ENCODE data around the gene BTNL9.
"Not testable (repeated sequence)": the region's sequence is repeated elsewhere in the genome, so short reads cannot be mapped to it uniquely, and the experiment has no call there.

BTNL9 gene

GRCh38 chr5:181039931-181040630, at the start of gene BTNL9:
Gene BTNL9, plus strand, starts transcription at chr5:181040266. Its CDS starts 5,224 bp downstream, at chr5:181045490.
- Histone ChIP-seq H3K4me1 (ENCODE audit: control insufficient read depth in 5 of 5, insufficient read depth in 5 of 5, low read length in 5 of 5) (peaks cover 4 to 51% (median 13%) of the 10 kb centered on the region in 5 donors), H3K9me3 (ENCODE audit: control insufficient read depth in 5 of 5, low read length in 5 of 5) (no peaks in the 10 kb centered on the region), H3K4me3 (ENCODE audit: low read depth in 1 of 5, low read length in 5 of 5) (peak within 1 kb of the TSS; percentile 19 to 83 (median 76)), H3K36me3 (ENCODE audit: control insufficient read depth in 5 of 5, insufficient read depth in 5 of 5, low read length in 5 of 5) (peaks cover 0 to 12% (median 10%) of the 10 kb centered on the region in 5 donors), H3K9ac (ENCODE audit: low read length in 5 of 5) (peak within 1 kb of the TSS in 4 of 5 donors; percentile 59 to 79 (median 61)), H3K27ac (ENCODE audit: low read depth, low read length) (peak within 1 kb of the TSS; percentile 81), H3K27me3 (ENCODE audit: control insufficient read depth in 5 of 5, insufficient read depth in 4 of 5, low read length in 5 of 5) (peaks cover 9 to 24% (median 15%) of the 10 kb centered on the region in 5 donors)

- no peak overlapping the region for H3K27ac ChIP-seq (ENCODE audit: low read depth, low read length)
Measured at GRCh38 chr5:180990882-180991242, 49.2 kb upstream of the BTNL9 start.

GRCh38 chr5:181001947-181002346, 38.1 kb upstream of the BTNL9 start:
- Histone ChIP-seq H3K9ac (ENCODE audit: low read length in 5 of 5) (no peak overlapping the region), H3K36me3 (ENCODE audit: control insufficient read depth in 5 of 5, insufficient read depth in 5 of 5, low read length in 5 of 5) (no peaks in the 10 kb centered on the region), H3K9me3 (ENCODE audit: control insufficient read depth in 5 of 5, low read length in 5 of 5) (no peaks in the 10 kb centered on the region), H3K4me3 (ENCODE audit: low read depth in 1 of 5, low read length in 5 of 5) (no peak overlapping the region), H3K27me3 (ENCODE audit: control insufficient read depth in 5 of 5, insufficient read depth in 4 of 5, low read length in 5 of 5) (peaks cover 0 to 12% (median 0%) of the 10 kb centered on the region in 5 donors), H3K4me1 (ENCODE audit: control insufficient read depth in 5 of 5, insufficient read depth in 5 of 5, low read length in 5 of 5) (no peaks in the 10 kb centered on the region), H3K27ac (ENCODE audit: low read depth, low read length) (no peak overlapping the region)

More at GRCh38 chr5:180990882-180991242, 49.2 kb upstream of the BTNL9 start:
- peaks cover 0 to 8% (median 0%) of the 10 kb centered on the region in 5 donors for H3K27me3 ChIP-seq (ENCODE audit: control insufficient read depth in 5 of 5, insufficient read depth in 4 of 5, low read length in 5 of 5)
- H3K9ac ChIP-seq (ENCODE audit: low read length in 5 of 5): no peak overlapping the region
- no peaks in the 10 kb centered on the region for H3K4me1 ChIP-seq (ENCODE audit: control insufficient read depth in 5 of 5, insufficient read depth in 5 of 5, low read length in 5 of 5)
- no peak overlapping the region for H3K4me3 ChIP-seq (ENCODE audit: low read depth in 1 of 5, low read length in 5 of 5)
- H3K9me3 ChIP-seq (ENCODE audit: control insufficient read depth in 5 of 5, low read length in 5 of 5): peaks cover 0 to 3% (median 0%) of the 10 kb centered on the region in 5 donors
- no peaks in the 10 kb centered on the region for H3K36me3 ChIP-seq (ENCODE audit: control insufficient read depth in 5 of 5, insufficient read depth in 5 of 5, low read length in 5 of 5)

- Histone ChIP-seq H3K36me3 (ENCODE audit: control insufficient read depth in 5 of 5, insufficient read depth in 5 of 5, low read length in 5 of 5) (no peaks in the 10 kb centered on the region), H3K4me3 (ENCODE audit: low read depth in 1 of 5, low read length in 5 of 5) (no peak overlapping the region), H3K9ac (ENCODE audit: low read length in 5 of 5) (no peak overlapping the region), H3K27me3 (ENCODE audit: control insufficient read depth in 5 of 5, insufficient read depth in 4 of 5, low read length in 5 of 5) (peaks cover 0 to 12% (median 0%) of the 10 kb centered on the region in 5 donors), H3K4me1 (ENCODE audit: control insufficient read depth in 5 of 5, insufficient read depth in 5 of 5, low read length in 5 of 5) (no peaks in the 10 kb centered on the region), H3K9me3 (ENCODE audit: control insufficient read depth in 5 of 5, low read length in 5 of 5) (no peaks in the 10 kb centered on the region), H3K27ac (ENCODE audit: low read depth, low read length) (no peak overlapping the region)
Measured at GRCh38 chr5:181005791-181006190, 34.3 kb upstream of the BTNL9 start.

GRCh38 chr5:181008136-181008535, 31.9 kb upstream of the BTNL9 start:
- H3K4me3 ChIP-seq (ENCODE audit: low read depth in 1 of 5, low read length in 5 of 5): no peak overlapping the region
- no peak overlapping the region for H3K27ac ChIP-seq (ENCODE audit: low read depth, low read length)
- H3K9ac ChIP-seq (ENCODE audit: low read length in 5 of 5): no peak overlapping the region
- H3K36me3 ChIP-seq (ENCODE audit: control insufficient read depth in 5 of 5, insufficient read depth in 5 of 5, low read length in 5 of 5): no peaks in the 10 kb centered on the region
- H3K4me1 ChIP-seq (ENCODE audit: control insufficient read depth in 5 of 5, insufficient read depth in 5 of 5, low read length in 5 of 5): no peaks in the 10 kb centered on the region
- H3K9me3 ChIP-seq (ENCODE audit: control insufficient read depth in 5 of 5, low read length in 5 of 5): no peaks in the 10 kb centered on the region
- H3K27me3 ChIP-seq (ENCODE audit: control insufficient read depth in 5 of 5, insufficient read depth in 4 of 5, low read length in 5 of 5): peaks cover 0 to 12% (median 0%) of the 10 kb centered on the region in 5 donors

GRCh38 chr5:181010018-181010417, 30.0 kb upstream of the BTNL9 start:
- H3K4me3 ChIP-seq (ENCODE audit: low read depth in 1 of 5, low read length in 5 of 5); H3K27ac ChIP-seq (ENCODE audit: low read depth, low read length); H3K9ac ChIP-seq (ENCODE audit: low read length in 5 of 5); H3K4me1 ChIP-seq (ENCODE audit: control insufficient read depth in 5 of 5, insufficient read depth in 5 of 5, low read length in 5 of 5); H3K9me3 ChIP-seq (ENCODE audit: control insufficient read depth in 5 of 5, low read length in 5 of 5); H3K27me3 ChIP-seq (ENCODE audit: control insufficient read depth in 5 of 5, insufficient read depth in 4 of 5, low read length in 5 of 5); H3K36me3 ChIP-seq (ENCODE audit: control insufficient read depth in 5 of 5, insufficient read depth in 5 of 5, low read length in 5 of 5): not testable (repeated sequence)

- not testable (repeated sequence) for H3K27me3 ChIP-seq (ENCODE audit: control insufficient read depth in 5 of 5, insufficient read depth in 4 of 5, low read length in 5 of 5); H3K27ac ChIP-seq (ENCODE audit: low read depth, low read length); H3K4me1 ChIP-seq (ENCODE audit: control insufficient read depth in 5 of 5, insufficient read depth in 5 of 5, low read length in 5 of 5); H3K36me3 ChIP-seq (ENCODE audit: control insufficient read depth in 5 of 5, insufficient read depth in 5 of 5, low read length in 5 of 5); H3K4me3 ChIP-seq (ENCODE audit: low read depth in 1 of 5, low read length in 5 of 5); H3K9ac ChIP-seq (ENCODE audit: low read length in 5 of 5); H3K9me3 ChIP-seq (ENCODE audit: control insufficient read depth in 5 of 5, low read length in 5 of 5)
Measured at GRCh38 chr5:181014654-181015053, 25.4 kb upstream of the BTNL9 start.

- not testable (repeated sequence) for H3K4me1 ChIP-seq (ENCODE audit: control insufficient read depth in 5 of 5, insufficient read depth in 5 of 5, low read length in 5 of 5); H3K27ac ChIP-seq (ENCODE audit: low read depth, low read length); H3K36me3 ChIP-seq (ENCODE audit: control insufficient read depth in 5 of 5, insufficient read depth in 5 of 5, low read length in 5 of 5); H3K4me3 ChIP-seq (ENCODE audit: low read depth in 1 of 5, low read length in 5 of 5); H3K27me3 ChIP-seq (ENCODE audit: control insufficient read depth in 5 of 5, insufficient read depth in 4 of 5, low read length in 5 of 5); H3K9ac ChIP-seq (ENCODE audit: low read length in 5 of 5)
- peaks cover 5 to 18% (median 17%) of the 10 kb centered on the region in 5 donors for H3K9me3 ChIP-seq (ENCODE audit: control insufficient read depth in 5 of 5, low read length in 5 of 5)
Measured at GRCh38 chr5:181017448-181017847, 22.6 kb upstream of the BTNL9 start.

GRCh38 chr5:181020688-181021087, 19.4 kb upstream of the BTNL9 start:
- H3K4me1 ChIP-seq (ENCODE audit: control insufficient read depth in 5 of 5, insufficient read depth in 5 of 5, low read length in 5 of 5): no peaks in the 10 kb centered on the region
- H3K36me3 ChIP-seq (ENCODE audit: control insufficient read depth in 5 of 5, insufficient read depth in 5 of 5, low read length in 5 of 5): no peaks in the 10 kb centered on the region
- H3K27me3 ChIP-seq (ENCODE audit: control insufficient read depth in 5 of 5, insufficient read depth in 4 of 5, low read length in 5 of 5): peaks cover 0 to 9% (median 0%) of the 10 kb centered on the region in 5 donors
- H3K27ac ChIP-seq (ENCODE audit: low read depth, low read length): no peak overlapping the region
- no peak overlapping the region for H3K4me3 ChIP-seq (ENCODE audit: low read depth in 1 of 5, low read length in 5 of 5)
- no peak overlapping the region for H3K9ac ChIP-seq (ENCODE audit: low read length in 5 of 5)
- H3K9me3 ChIP-seq (ENCODE audit: control insufficient read depth in 5 of 5, low read length in 5 of 5): peaks cover 6 to 38% (median 30%) of the 10 kb centered on the region in 5 donors

- no peak overlapping the region for H3K27ac ChIP-seq (ENCODE audit: low read depth, low read length)
- no peak overlapping the region for H3K9ac ChIP-seq (ENCODE audit: low read length in 5 of 5)
- no peaks in the 10 kb centered on the region for H3K4me1 ChIP-seq (ENCODE audit: control insufficient read depth in 5 of 5, insufficient read depth in 5 of 5, low read length in 5 of 5)
- peaks cover 0 to 9% (median 0%) of the 10 kb centered on the region in 5 donors for H3K27me3 ChIP-seq (ENCODE audit: control insufficient read depth in 5 of 5, insufficient read depth in 4 of 5, low read length in 5 of 5)
- H3K36me3 ChIP-seq (ENCODE audit: control insufficient read depth in 5 of 5, insufficient read depth in 5 of 5, low read length in 5 of 5): no peaks in the 10 kb centered on the region
- peak overlapping the region in 1 of 5 donors; percentile 2 for H3K4me3 ChIP-seq (ENCODE audit: low read depth in 1 of 5, low read length in 5 of 5)
- peaks cover 6 to 38% (median 33%) of the 10 kb centered on the region in 5 donors for H3K9me3 ChIP-seq (ENCODE audit: control insufficient read depth in 5 of 5, low read length in 5 of 5)
Measured at GRCh38 chr5:181024245-181025064, 15.6 kb upstream of the BTNL9 start.
